Erythroblast (primary cell): Measurements from ENCODE around the gene TNS1.

Source experiments
- GATA1 ChIP-seq: IDR thresholded peaks from 2 replicates; pipeline ENCODE4 v1.6.1; 2011; ENCODE audit warnings: low read depth, mild to moderate bottlenecking, control low read depth, low read length, moderate library complexity
- POLR2A ChIP-seq: IDR thresholded peaks from 2 replicates; pipeline ENCODE4 v1.6.1; 2011; ENCODE audit warnings: mild to moderate bottlenecking, low read length

DNA sequence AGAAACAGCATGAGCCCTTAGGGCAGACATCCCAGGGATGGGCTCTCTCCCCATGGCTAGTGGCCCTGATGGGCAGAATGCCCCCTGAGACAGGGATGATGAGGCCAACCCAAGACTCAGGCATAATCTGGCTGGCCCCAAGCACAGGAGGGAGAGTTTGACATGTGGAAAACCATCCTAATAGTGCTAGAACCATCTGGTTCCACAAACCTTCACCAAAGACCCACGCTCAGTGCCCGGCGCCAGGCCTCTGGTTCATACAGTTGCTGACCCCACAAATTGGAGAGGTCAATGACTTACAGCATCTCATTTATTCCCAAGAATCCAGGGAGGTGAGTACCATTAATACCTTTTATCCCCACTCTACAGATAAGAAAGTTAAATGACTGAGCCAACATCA, 95.5 kb downstream of the TNS1 start:
- no peak for TF ChIP-seq POLR2A
- no peak for TF ChIP-seq GATA1
